GM12878 (cell line): Measurements from ENCODE around the gene STX12. TPM values are rescaled to one million over a fixed set of nuclear protein-coding genes. Genes with fewer than 3 reads are reported as not detected.
A peak's percentile ranks its signal among the peaks of the same experiment; 100 is the strongest.

Experiments
- ATF3 ChIP-seq: IDR thresholded peaks from 2 replicates; pipeline ENCODE4 v1.6.1; 2011; ENCODE audit warnings: low read depth, mild to moderate bottlenecking, low read length, moderate library complexity, borderline replicate concordance; ENCODE audit errors: extremely low read depth
- BRCA1 ChIP-seq: IDR thresholded peaks from 2 replicates; pipeline ENCODE4 v1.6.1; 2011; ENCODE audit warnings: low read depth, low read length, improper control_type of control experiment
- CBFB ChIP-seq: IDR thresholded peaks from 2 replicates; pipeline ENCODE4 v1.6.1; 2016; ENCODE audit warnings: antibody characterized with exemption, low read depth
- CREB1 ChIP-seq: IDR thresholded peaks from 2 replicates; pipeline ENCODE4 v1.6.1; 2012; ENCODE audit warnings: low read depth, mild to moderate bottlenecking, inconsistent platforms
- DPF2 ChIP-seq: fragments of 450-650 bp; IDR thresholded peaks from 2 replicates; pipeline ENCODE4 v1.6.1; 2017; ENCODE audit warnings: mild to moderate bottlenecking
- HCFC1 ChIP-seq: fragments of 150-350 bp; IDR thresholded peaks from 2 replicates; pipeline ENCODE4 v1.6.1; 2014; ENCODE audit warnings: low read length
- HDGF ChIP-seq: fragments of 450-650 bp; IDR thresholded peaks from 2 replicates; pipeline ENCODE4 v1.6.1; 2016; ENCODE audit warnings: antibody characterized with exemption
- LARP7 ChIP-seq: fragments of 450-650 bp; IDR thresholded peaks from 2 replicates; pipeline ENCODE4 v1.6.1; 2017; ENCODE audit warnings: mild to moderate bottlenecking
- MTA3 ChIP-seq: IDR thresholded peaks from 2 replicates; pipeline ENCODE4 v1.6.1; 2012; ENCODE audit warnings: low read length, inconsistent platforms, borderline replicate concordance
- NBN ChIP-seq: fragments of 450-650 bp; IDR thresholded peaks from 2 replicates; pipeline ENCODE4 v1.6.1; 2016
- NR2C2 ChIP-seq: IDR thresholded peaks from 2 replicates; pipeline ENCODE4 v1.6.1; 2011; ENCODE audit warnings: borderline replicate concordance, low read depth; ENCODE audit not compliant: control insufficient read depth, insufficient read length
- PML ChIP-seq: IDR thresholded peaks from 2 replicates; pipeline ENCODE4 v1.6.1; 2012; ENCODE audit warnings: low read length, inconsistent platforms
- RB1 ChIP-seq: fragments of 450-650 bp; formaldehyde crosslinking; IDR thresholded peaks from 2 replicates; pipeline ENCODE4 v1.6.1; 2017; ENCODE audit warnings: mild to moderate bottlenecking, borderline replicate concordance
- SIN3A ChIP-seq: IDR thresholded peaks from 2 replicates; pipeline ENCODE4 v1.6.1; 2012; ENCODE audit warnings: low read depth, low read length, improper control_type of control experiment
- SIX5 ChIP-seq: IDR thresholded peaks from 2 replicates; pipeline ENCODE4 v1.6.1; 2011; ENCODE audit warnings: mild to moderate bottlenecking, low read depth, low read length, moderate library complexity; ENCODE audit not compliant: severe bottlenecking
- SMAD5 ChIP-seq: IDR thresholded peaks from 2 replicates; pipeline ENCODE4 v1.6.1; 2016; ENCODE audit warnings: antibody characterized with exemption, low read depth
- SREBF2 ChIP-seq: IDR thresholded peaks from 2 replicates; pipeline ENCODE4 v1.6.1; 2012; ENCODE audit warnings: mild to moderate bottlenecking, low read length
- SRF ChIP-seq, 2 experiments: IDR thresholded peaks; 2 replicates each; pipeline ENCODE4 v1.6.1; 2011; ENCODE audit warnings: low read depth in 2 of 2, low read length in 2 of 2, mild to moderate bottlenecking in 1 of 2, moderate library complexity in 1 of 2
- TAF1 ChIP-seq: IDR thresholded peaks from 2 replicates; pipeline ENCODE4 v1.6.1; 2011; ENCODE audit warnings: mild to moderate bottlenecking, low read depth, low read length, borderline replicate concordance
- ZBTB11 ChIP-seq: fragments of 450-650 bp; formaldehyde crosslinking; IDR thresholded peaks from 2 replicates; pipeline ENCODE4 v1.5.0; 2022; ENCODE audit warnings: mild to moderate bottlenecking, missing genetic modification characterization
- polyA plus RNA-seq, 11 experiments: library from polyadenylated mRNA; depleted of rRNA in 4 of 11; unstranded in 6 of 11; stranded (reverse) in 5 of 11; fragments of >200 nt; fragmentation: Nextera tagmentation in 4 of 11; fragmentation: Illumina TruSeq in 1 of 11; extraction: Ambion mirVana in 4 of 11; extraction: Trizol in 1 of 11; gene quantifications; 1 replicate in 1 of 11; 2 replicates in 10 of 11; pipeline versions ENCODE4 v1.2.1 to v1.2.3, GENCODE V29; 2011 to 2016; ENCODE audit warnings: inconsistent platforms in 2 of 11, missing spikeins in 2 of 11, low read depth in 1 of 11
- total RNA-seq, 4 experiments: library from RNA; depleted of rRNA in 3 of 4; stranded (reverse); fragments of >200 nt in 3 of 4; fragmentation: Illumina TruSeq in 1 of 4; extraction: Trizol in 1 of 4; gene quantifications; 2 replicates each; pipeline versions ENCODE4 v1.2.1 to v1.2.3, GENCODE V29; 2013 to 2021
- TF ChIP-seq, protein P1 (sequence below): fragments of 450-650 bp; formaldehyde crosslinking; IDR thresholded peaks from 2 replicates; pipeline ENCODE4 v1.4.0; 2020; ENCODE audit warnings: mild to moderate bottlenecking, moderate library complexity
- TF ChIP-seq, protein P2 (sequence below): fragments of 450-650 bp; IDR thresholded peaks from 2 replicates; pipeline ENCODE4 v1.6.1; 2018; ENCODE audit warnings: mild to moderate bottlenecking, low read depth, moderate library complexity; ENCODE audit not compliant: partially characterized antibody

STX12 gene
- total and polyA plus RNA-seq, 10 of the 15 experiments (the other 5 are each of a cell fraction or from before 2014, with no cell fraction given): 20.2 to 35.0 (median 28.1) TPM

- TF ChIP-seq, protein P1, sequence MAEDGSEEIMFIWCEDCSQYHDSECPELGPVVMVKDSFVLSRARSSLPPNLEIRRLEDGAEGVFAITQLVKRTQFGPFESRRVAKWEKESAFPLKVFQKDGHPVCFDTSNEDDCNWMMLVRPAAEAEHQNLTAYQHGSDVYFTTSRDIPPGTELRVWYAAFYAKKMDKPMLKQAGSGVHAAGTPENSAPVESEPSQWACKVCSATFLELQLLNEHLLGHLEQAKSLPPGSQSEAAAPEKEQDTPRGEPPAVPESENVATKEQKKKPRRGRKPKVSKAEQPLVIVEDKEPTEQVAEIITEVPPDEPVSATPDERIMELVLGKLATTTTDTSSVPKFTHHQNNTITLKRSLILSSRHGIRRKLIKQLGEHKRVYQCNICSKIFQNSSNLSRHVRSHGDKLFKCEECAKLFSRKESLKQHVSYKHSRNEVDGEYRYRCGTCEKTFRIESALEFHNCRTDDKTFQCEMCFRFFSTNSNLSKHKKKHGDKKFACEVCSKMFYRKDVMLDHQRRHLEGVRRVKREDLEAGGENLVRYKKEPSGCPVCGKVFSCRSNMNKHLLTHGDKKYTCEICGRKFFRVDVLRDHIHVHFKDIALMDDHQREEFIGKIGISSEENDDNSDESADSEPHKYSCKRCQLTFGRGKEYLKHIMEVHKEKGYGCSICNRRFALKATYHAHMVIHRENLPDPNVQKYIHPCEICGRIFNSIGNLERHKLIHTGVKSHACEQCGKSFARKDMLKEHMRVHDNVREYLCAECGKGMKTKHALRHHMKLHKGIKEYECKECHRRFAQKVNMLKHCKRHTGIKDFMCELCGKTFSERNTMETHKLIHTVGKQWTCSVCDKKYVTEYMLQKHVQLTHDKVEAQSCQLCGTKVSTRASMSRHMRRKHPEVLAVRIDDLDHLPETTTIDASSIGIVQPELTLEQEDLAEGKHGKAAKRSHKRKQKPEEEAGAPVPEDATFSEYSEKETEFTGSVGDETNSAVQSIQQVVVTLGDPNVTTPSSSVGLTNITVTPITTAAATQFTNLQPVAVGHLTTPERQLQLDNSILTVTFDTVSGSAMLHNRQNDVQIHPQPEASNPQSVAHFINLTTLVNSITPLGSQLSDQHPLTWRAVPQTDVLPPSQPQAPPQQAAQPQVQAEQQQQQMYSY (CRISPR knock-in tag): no peak
- TF ChIP-seq PML: no peak
- no peak for TF ChIP-seq ATF3
- TF ChIP-seq, protein P2, sequence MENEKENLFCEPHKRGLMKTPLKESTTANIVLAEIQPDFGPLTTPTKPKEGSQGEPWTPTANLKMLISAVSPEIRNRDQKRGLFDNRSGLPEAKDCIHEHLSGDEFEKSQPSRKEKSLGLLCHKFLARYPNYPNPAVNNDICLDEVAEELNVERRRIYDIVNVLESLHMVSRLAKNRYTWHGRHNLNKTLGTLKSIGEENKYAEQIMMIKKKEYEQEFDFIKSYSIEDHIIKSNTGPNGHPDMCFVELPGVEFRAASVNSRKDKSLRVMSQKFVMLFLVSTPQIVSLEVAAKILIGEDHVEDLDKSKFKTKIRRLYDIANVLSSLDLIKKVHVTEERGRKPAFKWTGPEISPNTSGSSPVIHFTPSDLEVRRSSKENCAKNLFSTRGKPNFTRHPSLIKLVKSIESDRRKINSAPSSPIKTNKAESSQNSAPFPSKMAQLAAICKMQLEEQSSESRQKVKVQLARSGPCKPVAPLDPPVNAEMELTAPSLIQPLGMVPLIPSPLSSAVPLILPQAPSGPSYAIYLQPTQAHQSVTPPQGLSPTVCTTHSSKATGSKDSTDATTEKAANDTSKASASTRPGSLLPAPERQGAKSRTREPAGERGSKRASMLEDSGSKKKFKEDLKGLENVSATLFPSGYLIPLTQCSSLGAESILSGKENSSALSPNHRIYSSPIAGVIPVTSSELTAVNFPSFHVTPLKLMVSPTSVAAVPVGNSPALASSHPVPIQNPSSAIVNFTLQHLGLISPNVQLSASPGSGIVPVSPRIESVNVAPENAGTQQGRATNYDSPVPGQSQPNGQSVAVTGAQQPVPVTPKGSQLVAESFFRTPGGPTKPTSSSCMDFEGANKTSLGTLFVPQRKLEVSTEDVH: no peak
- TF ChIP-seq HDGF: no peak
- no peak for TF ChIP-seq SIX5
- TF ChIP-seq CBFB: 0 out of 2 replicates have a peak, but pooled peaks have one; percentile 4
- TF ChIP-seq LARP7: no peak
- peak; percentile 63; the same call in 1 of the 2 replicates for TF ChIP-seq CREB1
- no peak for TF ChIP-seq NBN
- TF ChIP-seq BRCA1: no peak
- no peak for TF ChIP-seq TAF1
- TF ChIP-seq RB1: no peak
- TF ChIP-seq SIN3A: peak; percentile 34; the same call in 1 of the 2 replicates
- TF ChIP-seq NR2C2: no peak
- TF ChIP-seq SREBF2: no peak
- no peak for TF ChIP-seq SMAD5
- no peak for TF ChIP-seq ZBTB11
- no peak for TF ChIP-seq SRF (IDR thresholded peaks at IDR 0.05; ENCODE audit: low read depth in 2 of 2, low read length in 2 of 2)
- no peak for TF ChIP-seq HCFC1
- TF ChIP-seq DPF2: no peak
- TF ChIP-seq MTA3: no peak
These were observed 917 bp downstream of the STX12 start (continued) for GRCh38 chr1:27773826-27774445.
